Thyroid gland (tissue), 4 donors: ENCODE data around the gene ASB5.

Experiments
- POLR2A ChIP-seq, 2 donors: fragments of 450-650 bp; IDR thresholded peaks; one replicate each; pipeline ENCODE4 v1.6.1; 2017; ENCODE audit warnings: antibody characterized with exemption in 2 of 2, mild to moderate bottlenecking in 2 of 2, moderate library complexity in 1 of 2
- TF ChIP-seq, protein P1 (sequence below), 6 experiments: fragments of 200-600 bp in 3 of 6; fragments of 450-650 bp in 3 of 6; sonication (generic) in 3 of 6; IDR thresholded peaks; one replicate each; pipeline ENCODE4 v1.5.1; 2016 to 2019; ENCODE audit warnings: antibody characterized with exemption in 6 of 6, mild to moderate bottlenecking in 2 of 6, inconsistent platforms in 1 of 6, moderate library complexity in 1 of 6

DNA sequence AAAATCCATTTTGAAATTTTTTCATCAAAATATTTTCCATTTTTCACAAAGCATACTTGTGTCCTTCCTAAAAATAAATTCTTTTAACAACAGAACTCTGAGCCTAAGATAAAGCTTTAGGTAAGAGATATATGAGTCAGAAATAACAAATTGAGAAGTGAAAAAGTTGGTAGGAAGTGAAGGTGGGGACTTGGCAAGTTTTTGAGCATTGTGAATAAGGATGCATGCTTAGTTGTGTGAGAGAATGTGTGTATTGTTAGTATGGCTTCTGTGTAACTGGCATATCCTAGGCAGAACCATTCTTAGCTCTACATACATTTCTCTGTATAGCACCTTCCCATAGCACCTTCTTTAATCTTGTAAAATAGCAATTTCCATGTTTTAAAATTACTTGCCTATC is 6.8 kb downstream of the ASB5 start:
- TF ChIP-seq, protein P1, sequence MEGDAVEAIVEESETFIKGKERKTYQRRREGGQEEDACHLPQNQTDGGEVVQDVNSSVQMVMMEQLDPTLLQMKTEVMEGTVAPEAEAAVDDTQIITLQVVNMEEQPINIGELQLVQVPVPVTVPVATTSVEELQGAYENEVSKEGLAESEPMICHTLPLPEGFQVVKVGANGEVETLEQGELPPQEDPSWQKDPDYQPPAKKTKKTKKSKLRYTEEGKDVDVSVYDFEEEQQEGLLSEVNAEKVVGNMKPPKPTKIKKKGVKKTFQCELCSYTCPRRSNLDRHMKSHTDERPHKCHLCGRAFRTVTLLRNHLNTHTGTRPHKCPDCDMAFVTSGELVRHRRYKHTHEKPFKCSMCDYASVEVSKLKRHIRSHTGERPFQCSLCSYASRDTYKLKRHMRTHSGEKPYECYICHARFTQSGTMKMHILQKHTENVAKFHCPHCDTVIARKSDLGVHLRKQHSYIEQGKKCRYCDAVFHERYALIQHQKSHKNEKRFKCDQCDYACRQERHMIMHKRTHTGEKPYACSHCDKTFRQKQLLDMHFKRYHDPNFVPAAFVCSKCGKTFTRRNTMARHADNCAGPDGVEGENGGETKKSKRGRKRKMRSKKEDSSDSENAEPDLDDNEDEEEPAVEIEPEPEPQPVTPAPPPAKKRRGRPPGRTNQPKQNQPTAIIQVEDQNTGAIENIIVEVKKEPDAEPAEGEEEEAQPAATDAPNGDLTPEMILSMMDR (IDR thresholded peaks at IDR 0.05) = no peak
- TF ChIP-seq POLR2A (IDR thresholded peaks at IDR 0.05) = no peak
